Tibial nerve (tissue), 4 donors: ENCODE measurements around the gene BANK1.

Experiments used
- EP300 ChIP-seq, 2 donors: sonication (generic); formaldehyde crosslinking; IDR thresholded peaks; one replicate each; pipeline ENCODE4 v1.6.1; 2017; ENCODE audit warnings: antibody characterized with exemption in 2 of 2, mild to moderate bottlenecking in 1 of 2
- POLR2A ChIP-seq, 2 donors: fragments of 450-650 bp; IDR thresholded peaks; one replicate each; pipeline ENCODE4 v1.6.1; 2017; ENCODE audit warnings: antibody characterized with exemption in 2 of 2, mild to moderate bottlenecking in 2 of 2, moderate library complexity in 2 of 2
- TF ChIP-seq, protein P1 (sequence below), 5 experiments: fragments of 200-600 bp in 3 of 5; fragments of 450-650 bp in 2 of 5; sonication (generic) in 3 of 5; IDR thresholded peaks; one replicate each; pipeline ENCODE4 v1.5.1; 2016 to 2019; ENCODE audit warnings: antibody characterized with exemption in 5 of 5, mild to moderate bottlenecking in 3 of 5, moderate library complexity in 2 of 5

DNA sequence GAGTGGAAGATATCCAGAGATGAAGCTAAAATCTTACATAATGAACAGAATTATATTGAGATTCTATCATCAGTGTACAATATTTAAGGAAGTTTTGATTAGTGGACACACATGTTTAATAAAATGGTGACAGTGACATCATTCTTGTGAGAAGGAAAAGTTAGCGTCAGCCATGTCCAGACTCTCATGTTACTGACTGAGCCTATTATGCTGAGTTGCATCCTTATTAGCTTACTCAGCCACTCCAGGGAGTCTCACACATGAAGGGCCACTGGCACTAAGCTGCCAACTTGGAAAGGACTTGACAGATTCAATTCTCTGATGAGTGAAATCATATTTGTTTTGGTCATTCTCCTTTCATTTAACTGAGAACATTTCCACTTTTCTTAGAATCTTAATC, 170.6 kb downstream of the BANK1 start:
- TF ChIP-seq, protein P1, sequence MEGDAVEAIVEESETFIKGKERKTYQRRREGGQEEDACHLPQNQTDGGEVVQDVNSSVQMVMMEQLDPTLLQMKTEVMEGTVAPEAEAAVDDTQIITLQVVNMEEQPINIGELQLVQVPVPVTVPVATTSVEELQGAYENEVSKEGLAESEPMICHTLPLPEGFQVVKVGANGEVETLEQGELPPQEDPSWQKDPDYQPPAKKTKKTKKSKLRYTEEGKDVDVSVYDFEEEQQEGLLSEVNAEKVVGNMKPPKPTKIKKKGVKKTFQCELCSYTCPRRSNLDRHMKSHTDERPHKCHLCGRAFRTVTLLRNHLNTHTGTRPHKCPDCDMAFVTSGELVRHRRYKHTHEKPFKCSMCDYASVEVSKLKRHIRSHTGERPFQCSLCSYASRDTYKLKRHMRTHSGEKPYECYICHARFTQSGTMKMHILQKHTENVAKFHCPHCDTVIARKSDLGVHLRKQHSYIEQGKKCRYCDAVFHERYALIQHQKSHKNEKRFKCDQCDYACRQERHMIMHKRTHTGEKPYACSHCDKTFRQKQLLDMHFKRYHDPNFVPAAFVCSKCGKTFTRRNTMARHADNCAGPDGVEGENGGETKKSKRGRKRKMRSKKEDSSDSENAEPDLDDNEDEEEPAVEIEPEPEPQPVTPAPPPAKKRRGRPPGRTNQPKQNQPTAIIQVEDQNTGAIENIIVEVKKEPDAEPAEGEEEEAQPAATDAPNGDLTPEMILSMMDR (IDR thresholded peaks at IDR 0.05): no peak
- TF ChIP-seq POLR2A (IDR thresholded peaks at IDR 0.05): no peak
- no peak for TF ChIP-seq EP300 (IDR thresholded peaks at IDR 0.05)
